ENCODE results near the gene RAD18. TPM values are rescaled to one million over a fixed set of nuclear protein-coding genes. Genes with fewer than 3 reads are reported as not detected.

Gene RAD18
- total RNA-seq, 4 donors from 2014 or later, result 5.3 to 17.6 (median 11.6) TPM

- Histone ChIP-seq H3K9me3 (no peaks in the 10 kb centered on the region), H3K4me1 (no peaks in the 10 kb centered on the region), H3K27me3 (no peaks in the 10 kb centered on the region), H3K27ac (no peak overlapping the region), H3K4me3 (no peak overlapping the region), H3K36me3 (no peaks in the 10 kb centered on the region)
- DNase-seq, result no peak
- intact Hi-C loops (cut with DNase I; ENCODE audit: low total_unique reads), result no loop called here
- TF ChIP-seq POLR2A (IDR thresholded peaks at IDR 0.05) (no peak), CTCF (IDR thresholded peaks at IDR 0.05) (no peak)
Measured at GRCh38 chr3:8914491-8914890, 48.8 kb downstream of the RAD18 start.

GRCh38 chr3:8911781-8912180 lies 51.5 kb downstream of the RAD18 start:
- Histone ChIP-seq H3K27ac (no peak overlapping the region), H3K9me3 (no peaks in the 10 kb centered on the region), H3K4me3 (no peak overlapping the region), H3K36me3 (no peaks in the 10 kb centered on the region), H3K27me3 (no peaks in the 10 kb centered on the region), H3K4me1 (no peaks in the 10 kb centered on the region)
- DNase-seq, result no peak
- no peak for TF ChIP-seq POLR2A (IDR thresholded peaks at IDR 0.05)
- TF ChIP-seq CTCF (IDR thresholded peaks at IDR 0.05), result no peak
- intact Hi-C loops (cut with DNase I; ENCODE audit: low total_unique reads), result no loop called here

DNA sequence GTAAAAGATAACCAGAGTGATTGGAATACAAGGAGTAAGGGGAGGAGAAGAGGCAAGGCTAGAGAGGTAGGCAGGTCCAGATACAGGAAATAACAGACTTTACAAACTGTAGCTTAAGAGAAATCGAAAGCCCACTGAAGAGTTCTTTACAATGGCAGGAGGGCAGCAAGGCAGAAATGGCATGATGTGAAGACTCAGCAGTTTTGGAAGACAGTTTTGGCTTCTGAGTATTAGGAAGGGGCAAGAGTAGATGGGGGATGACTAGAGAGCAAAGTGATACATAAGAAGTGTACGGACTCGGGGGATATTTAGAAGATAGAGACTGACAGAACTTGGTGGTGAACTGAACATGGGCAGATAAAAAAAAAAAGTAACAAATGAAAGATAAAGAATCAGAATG lies 54.1 kb downstream of the RAD18 start:
- H3K4me1 ChIP-seq, result no peaks in the 10 kb centered on the region
- no peak overlapping the region for H3K4me3 ChIP-seq
- no peaks in the 10 kb centered on the region for H3K36me3 ChIP-seq
- no peak for TF ChIP-seq POLR2A (IDR thresholded peaks at IDR 0.05)
- TF ChIP-seq CTCF (IDR thresholded peaks at IDR 0.05), result no peak
- intact Hi-C loops (cut with DNase I; ENCODE audit: low total_unique reads), result no loop called here
- no peaks in the 10 kb centered on the region for H3K9me3 ChIP-seq
- DNase-seq, result no peak
- no peak overlapping the region for H3K27ac ChIP-seq
- no peaks in the 10 kb centered on the region for H3K27me3 ChIP-seq

DNA sequence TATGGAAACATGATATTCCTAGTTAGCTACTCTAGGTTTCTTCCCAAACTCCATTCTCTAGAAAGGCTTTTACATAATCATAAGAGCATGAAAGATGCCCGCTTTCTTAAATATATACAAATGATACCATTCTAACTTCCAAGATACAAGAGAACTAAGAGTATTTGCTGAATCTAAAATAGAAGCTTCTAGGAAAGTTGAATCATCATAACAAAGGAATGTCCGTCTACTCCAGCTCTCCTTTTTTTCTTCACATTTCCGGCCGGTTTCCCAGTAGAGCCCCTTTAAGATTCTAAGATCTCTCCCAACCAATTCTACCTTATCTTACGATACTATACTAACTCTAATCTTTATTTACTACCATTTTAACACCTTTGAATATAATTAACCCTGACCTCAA lies 60.1 kb downstream of the RAD18 start:
- TF ChIP-seq POLR2A (IDR thresholded peaks at IDR 0.05), result no peak
- no peak for TF ChIP-seq CTCF (IDR thresholded peaks at IDR 0.05)
- no peaks in the 10 kb centered on the region for H3K9me3 ChIP-seq
- H3K36me3 ChIP-seq, result no peaks in the 10 kb centered on the region
- no peak overlapping the region for H3K4me3 ChIP-seq
- H3K4me1 ChIP-seq, result no peaks in the 10 kb centered on the region
- no peaks in the 10 kb centered on the region for H3K27me3 ChIP-seq
- DNase-seq, result no peak
- intact Hi-C loops (cut with DNase I; ENCODE audit: low total_unique reads), result no loop called here
- H3K27ac ChIP-seq, result no peak overlapping the region

DNA sequence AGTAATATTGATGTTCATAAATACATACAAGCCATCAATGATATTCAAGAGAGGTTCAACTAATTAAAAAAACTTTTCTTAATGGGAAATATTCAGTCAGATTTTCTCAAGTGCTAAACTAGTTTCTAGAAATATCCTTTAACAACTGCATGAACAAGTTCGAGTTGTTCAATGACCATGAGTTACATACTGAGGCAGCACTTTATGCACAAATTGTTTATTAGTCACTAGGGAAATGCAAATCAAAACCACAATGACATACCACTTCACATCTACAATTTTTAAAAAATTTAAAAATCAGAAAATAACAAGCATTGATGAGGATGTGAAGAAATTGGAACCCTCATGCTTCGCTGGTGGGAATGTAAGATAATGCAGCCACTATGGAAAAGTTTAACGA lies 62.4 kb downstream of the RAD18 start:
- TF ChIP-seq CTCF (IDR thresholded peaks at IDR 0.05) (no peak), POLR2A (IDR thresholded peaks at IDR 0.05) (no peak)
- Histone ChIP-seq H3K4me3 (no peak overlapping the region), H3K4me1 (no peaks in the 10 kb centered on the region), H3K9me3 (no peaks in the 10 kb centered on the region), H3K27ac (no peak overlapping the region), H3K27me3 (no peaks in the 10 kb centered on the region), H3K36me3 (no peaks in the 10 kb centered on the region)
- DNase-seq, result no peak
- intact Hi-C loops (cut with DNase I; ENCODE audit: low total_unique reads), result no loop called here
